Activated CD4-positive, alpha-beta T cell treated with anti-CD3 and anti-CD28 coated beads for 36 hours (primary cell): ENCODE results near the gene SMIM41. TPM values are rescaled to one million over a fixed set of nuclear protein-coding genes. Genes with fewer than 3 reads are reported as not detected.

ENCODE experiments used
- ATAC-seq: fragments of 200-7000 bp; cut with Tn5 transposase; one replicate; pipeline ENCODE4 v1.10.0; 2021; ENCODE audit warnings: mild to moderate bottlenecking, moderate library complexity
- CTCF ChIA-PET: fragments of 350-600 bp; sonication (Branson Sonifier 250); formaldehyde crosslinking; loops from one replicate; lab custom pipeline; 2021; ENCODE audit warnings: antibody characterized with exemption; lab: Charles Lee
- POLR2A ChIA-PET: fragments of 350-600 bp; sonication (Branson Sonifier 250); formaldehyde crosslinking; loops from one replicate; lab custom pipeline; 2021; ENCODE audit warnings: antibody characterized with exemption, inconsistent platforms; lab: Charles Lee
- DNase-seq: peaks from one replicate; pipeline ENCODE4 v3.0.0-alpha.2; 2020
- H3K27ac Mint-ChIP-seq: one replicate; pipeline ENCODE4 v1.8.0; 2021; ENCODE audit warnings: mixed read lengths
- H3K27me3 Mint-ChIP-seq: one replicate; pipeline ENCODE4 v1.8.0; 2021; ENCODE audit warnings: mixed read lengths
- H3K36me3 Mint-ChIP-seq: one replicate; pipeline ENCODE4 v1.8.0; 2021; ENCODE audit warnings: low read depth, mixed read lengths
- H3K4me1 Mint-ChIP-seq: one replicate; pipeline ENCODE4 v1.8.0; 2021; ENCODE audit warnings: mixed read lengths
- H3K4me3 Mint-ChIP-seq: one replicate; pipeline ENCODE4 v1.8.0; 2021; ENCODE audit warnings: mild to moderate bottlenecking, moderate library complexity, mixed read lengths
- H3K9me3 Mint-ChIP-seq: one replicate; pipeline ENCODE4 v1.8.0; 2021; ENCODE audit warnings: low read depth, mixed read lengths
- intact Hi-C, 2 experiments: fragments of 100-400 bp; cut with DNase I in 1 of 2; cut with micrococcal nuclease in 1 of 2; formaldehyde crosslinking; loops; one replicate each; pipeline versions ENCODE4 v1.14.2 to v1.15.1; 2022 to 2024; cut with DNase I, micrococcal nuclease
- total RNA-seq, 2 experiments: library from RNA; stranded (reverse); gene quantifications; one replicate each; pipeline ENCODE4 v1.2.3, GENCODE V29; 2021

Gene SMIM41
- total RNA-seq, 2 experiments from 2014 or later = not detected

GRCh38 chr12:52050758-52051541 is 28.6 kb upstream of the SMIM41 start, which contains the start of gene NR4A1:
NR4A1 (plus strand) TSS chr12:52051442; CDS start chr12:52054329, 2,887 bp downstream.
- DNase-seq = peak; percentile 100
- ChIA-PET POLR2A (interaction anchor here (0.6 to 2.1 kb wide), 9 partner anchors 9 to 45 kb away, joined by 3 to 12 read pairs (median 3); partner anchors contain the start of genes ATG101 and TAMALIN), CTCF (interaction anchor here (0.6 to 6.0 kb wide), 10 partner anchors 12 to 30 kb away, joined by 3 to 66 read pairs (median 4); partner anchors contain the start of gene ATG101)
- no peaks in the 10 kb centered on the region for H3K27me3 Mint-ChIP-seq
- H3K27ac Mint-ChIP-seq = peak within 1 kb of the TSS; percentile 91
- peak within 1 kb of the TSS; percentile 92 for H3K4me3 Mint-ChIP-seq
- no peaks in the 10 kb centered on the region for H3K9me3 Mint-ChIP-seq
- peaks cover 29% of the 10 kb centered on the region for H3K36me3 Mint-ChIP-seq
- peaks cover 38% of the 10 kb centered on the region for H3K4me1 Mint-ChIP-seq
- ATAC-seq = peak; percentile 88
- intact Hi-C loops = loop anchor here (1.0 kb wide), 8 partner anchors 14 to 955 kb away; partner anchors contain the start of genes ATG101 (in 2 of the 2), TAMALIN (in 2 of the 2), ACVR1B (in 1 of the 2) and EIF4B (in 1 of the 2)

- intact Hi-C loops = no loop called here
Measured at GRCh38 chr12:52052468-52053186, 26.9 kb upstream of the SMIM41 start.

GRCh38 chr12:52053536-52054209 is 25.8 kb upstream of the SMIM41 start:
- CTCF ChIA-PET = interaction anchor here (0.9 to 6.0 kb wide), 3 partner anchors 19 to 28 kb away, joined by 3 to 66 read pairs (median 3); no protein-coding TSS in a partner anchor
- H3K4me1 Mint-ChIP-seq = peaks cover 38% of the 10 kb centered on the region
- no peaks in the 10 kb centered on the region for H3K9me3 Mint-ChIP-seq
- DNase-seq (no peak), ATAC-seq (no peak)
- H3K27me3 Mint-ChIP-seq = no peaks in the 10 kb centered on the region
- peaks cover 43% of the 10 kb centered on the region for H3K36me3 Mint-ChIP-seq
- peak overlapping the region; percentile 25 for H3K27ac Mint-ChIP-seq
- POLR2A ChIA-PET = no interaction called here
- H3K4me3 Mint-ChIP-seq = peak overlapping the region; percentile 92
- intact Hi-C loops = no loop called here

More at GRCh38 chr12:52052468-52053186, 26.9 kb upstream of the SMIM41 start:
- peak overlapping the region; percentile 92 for H3K4me3 Mint-ChIP-seq
- CTCF ChIA-PET = interaction anchor here (0.9 to 6.0 kb wide), 4 partner anchors 14 to 27 kb away, joined by 3 to 66 read pairs (median 5); no protein-coding TSS in a partner anchor
- DNase-seq = peak; percentile 43
- H3K27me3 Mint-ChIP-seq = no peaks in the 10 kb centered on the region
- H3K9me3 Mint-ChIP-seq = no peaks in the 10 kb centered on the region
- POLR2A ChIA-PET = interaction anchor here (0.8 kb wide), 1 partner anchor 81 kb away, joined by 3 read pairs; no protein-coding TSS in a partner anchor
- peaks cover 38% of the 10 kb centered on the region for H3K36me3 Mint-ChIP-seq
- no peak for ATAC-seq
- H3K4me1 Mint-ChIP-seq = peaks cover 38% of the 10 kb centered on the region
- H3K27ac Mint-ChIP-seq = peak overlapping the region; percentile 88

- peak overlapping the region; percentile 53 for H3K4me3 Mint-ChIP-seq
- intact Hi-C loops = no loop called here
- H3K4me1 Mint-ChIP-seq = peaks cover 35% of the 10 kb centered on the region
- H3K27ac Mint-ChIP-seq = no peak overlapping the region
- peaks cover 41% of the 10 kb centered on the region for H3K36me3 Mint-ChIP-seq
- ChIA-PET CTCF (interaction anchor here (1.1 to 6.0 kb wide), 2 partner anchors 20 to 28 kb away, joined by 3 to 66 read pairs; no protein-coding TSS in a partner anchor), POLR2A (no interaction called here)
- no peak for ATAC-seq
- no peak for DNase-seq
- H3K9me3 Mint-ChIP-seq = no peaks in the 10 kb centered on the region
- no peaks in the 10 kb centered on the region for H3K27me3 Mint-ChIP-seq
Measured at GRCh38 chr12:52054231-52054832, 25.2 kb upstream of the SMIM41 start.

- Mint-ChIP-seq H3K27me3 (no peaks in the 10 kb centered on the region), H3K36me3 (peaks cover 41% of the 10 kb centered on the region), H3K27ac (no peak overlapping the region), H3K4me1 (peaks cover 28% of the 10 kb centered on the region), H3K4me3 (peak overlapping the region; percentile 53), H3K9me3 (no peaks in the 10 kb centered on the region)
- no peak for DNase-seq
- ChIA-PET CTCF (interaction anchor here (0.6 to 6.0 kb wide), 3 partner anchors 20 to 213 kb away, joined by 3 to 66 read pairs (median 3); no protein-coding TSS in a partner anchor), POLR2A (no interaction called here)
- no peak for ATAC-seq
- intact Hi-C loops = no loop called here
Measured at GRCh38 chr12:52054833-52055730, 24.4 kb upstream of the SMIM41 start.

- POLR2A ChIA-PET = no interaction called here
- CTCF ChIA-PET = interaction anchor here (0.8 to 6.0 kb wide), 2 partner anchors 30 kb away, joined by 4 to 66 read pairs; no protein-coding TSS in a partner anchor
- no peaks in the 10 kb centered on the region for H3K9me3 Mint-ChIP-seq
- no peak for ATAC-seq
- H3K4me1 Mint-ChIP-seq = peaks cover 23% of the 10 kb centered on the region
- DNase-seq = no peak
- no peak overlapping the region for H3K4me3 Mint-ChIP-seq
- H3K36me3 Mint-ChIP-seq = peaks cover 41% of the 10 kb centered on the region
- intact Hi-C loops = no loop called here
- H3K27ac Mint-ChIP-seq = no peak overlapping the region
- H3K27me3 Mint-ChIP-seq = no peaks in the 10 kb centered on the region
Measured at GRCh38 chr12:52055731-52056711, 23.5 kb upstream of the SMIM41 start.

GRCh38 chr12:52056801-52057637 is 22.5 kb upstream of the SMIM41 start:
- Mint-ChIP-seq H3K9me3 (no peaks in the 10 kb centered on the region), H3K27me3 (no peaks in the 10 kb centered on the region), H3K4me1 (peaks cover 22% of the 10 kb centered on the region), H3K4me3 (no peak overlapping the region), H3K36me3 (peaks cover 38% of the 10 kb centered on the region), H3K27ac (no peak overlapping the region)
- ChIA-PET CTCF (interaction anchor here (0.7 to 0.8 kb wide), 3 partner anchors 11 to 31 kb away, joined by 3 to 4 read pairs (median 3); no protein-coding TSS in a partner anchor), POLR2A (no interaction called here)
- ATAC-seq = no peak
- no peak for DNase-seq
- intact Hi-C loops = no loop called here

GRCh38 chr12:52057638-52058576 is 21.6 kb upstream of the SMIM41 start:
- CTCF ChIA-PET = interaction anchor here (0.7 to 1.2 kb wide), 3 partner anchors 10 to 25 kb away, joined by 3 read pairs; no protein-coding TSS in a partner anchor
- H3K36me3 Mint-ChIP-seq = peaks cover 29% of the 10 kb centered on the region

More at GRCh38 chr12:52057638-52058576, 21.6 kb upstream of the SMIM41 start:
- Mint-ChIP-seq H3K4me1 (peaks cover 16% of the 10 kb centered on the region), H3K27ac (no peak overlapping the region), H3K27me3 (no peaks in the 10 kb centered on the region), H3K9me3 (no peaks in the 10 kb centered on the region), H3K4me3 (no peak overlapping the region)
- DNase-seq (no peak), ATAC-seq (no peak)
- intact Hi-C loops = no loop called here
- POLR2A ChIA-PET = no interaction called here
